Measurements from ENCODE around the gene ABO.
"Not testable (repeated sequence)": the region's sequence is repeated elsewhere in the genome, so short reads cannot be mapped to it uniquely, and the experiment has no call there.

Gene ABO

GRCh38 chr9:133227242-133227860, 47.6 kb downstream of the ABO start:
- Histone ChIP-seq H3K4me3 (no peak overlapping the region), H3K9ac (0 out of 22 replicates have a peak overlapping the region, but pooled peaks of 1 of the 11 experiments have one; percentile 2), H3K27me3 (no peaks in the 10 kb centered on the region), H3K36me3 (no peaks in the 10 kb centered on the region), H3K4me2 (peak overlapping the region in 10 of 11 experiments; percentile 16 to 83 (median 70); a peak in 17 of 22 replicates), H3K9me3 (replicated peaks in 1 of 11) (no peaks in the 10 kb centered on the region), H3K4me1 (peaks cover 7 to 63% (median 54%) of the 10 kb centered on the region in 10 experiments), H3K27ac (no peak overlapping the region), H4K20me1 (no peaks in the 10 kb centered on the region)
- no peak for TF ChIP-seq Cebpa-rat (IDR thresholded peaks at IDR 0.05)

DNA sequence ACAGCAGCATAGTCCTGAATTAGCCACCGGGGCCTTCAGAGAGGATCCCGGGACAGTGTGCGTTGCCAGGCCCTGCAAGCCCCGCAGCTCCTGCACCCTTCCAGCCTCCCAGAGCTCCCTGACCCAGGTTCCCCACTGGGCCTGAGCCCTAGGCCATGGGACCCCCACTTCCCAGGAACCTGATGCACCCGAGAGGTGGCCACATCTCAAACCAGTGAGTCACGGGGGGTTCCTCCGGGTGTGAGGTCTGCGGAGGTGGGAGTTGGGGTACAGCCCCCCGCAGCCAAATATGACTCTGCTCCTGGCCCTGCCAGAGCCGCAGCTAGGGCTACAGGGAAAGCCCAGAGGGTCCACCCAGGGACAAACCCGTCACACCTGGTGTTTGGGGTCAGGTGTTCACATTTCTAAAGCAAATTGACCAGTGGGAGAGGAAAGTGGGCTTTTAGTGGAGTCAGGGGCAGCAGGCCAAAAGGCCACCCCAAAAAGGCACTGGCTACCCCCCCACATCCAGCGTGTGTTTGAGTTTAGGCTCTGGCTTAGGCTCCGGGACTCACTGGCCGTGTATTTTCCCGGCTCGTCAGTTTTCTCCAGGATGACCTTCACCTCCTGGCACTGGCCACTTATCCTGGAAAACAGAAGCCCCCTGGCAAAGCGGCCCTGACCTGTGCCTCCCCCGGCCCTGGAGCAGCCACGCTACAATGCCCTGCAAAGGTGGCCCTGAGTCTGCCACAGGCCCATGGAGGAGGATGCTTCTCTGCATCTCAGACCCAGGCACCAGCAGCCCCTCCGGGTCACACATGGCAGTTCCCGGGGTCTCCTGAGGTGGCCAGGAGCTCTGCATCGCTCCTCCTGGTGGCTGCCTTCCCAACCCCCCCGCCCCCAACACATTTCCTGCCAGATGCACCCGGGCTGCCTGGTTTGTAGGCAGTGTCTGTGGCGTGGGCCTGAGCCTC, 48.5 kb downstream of the ABO start:
- Histone ChIP-seq H3K4me1 (peaks cover 7 to 70% (median 54%) of the 10 kb centered on the region in 10 experiments), H3K9ac (peak overlapping the region in 1 of 11 experiments; percentile 18; a peak in 1 of 22 replicates), H3K4me2 (peak overlapping the region in 10 of 11 experiments; percentile 16 to 83 (median 70); a peak in 16 of 22 replicates), H4K20me1 (no peaks in the 10 kb centered on the region), H3K9me3 (replicated peaks in 1 of 11) (no peaks in the 10 kb centered on the region), H3K27ac (no peak overlapping the region), H3K27me3 (no peaks in the 10 kb centered on the region), H3K4me3 (no peak overlapping the region), H3K36me3 (no peaks in the 10 kb centered on the region)
- TF ChIP-seq Cebpa-rat (IDR thresholded peaks at IDR 0.05) = no peak

DNA sequence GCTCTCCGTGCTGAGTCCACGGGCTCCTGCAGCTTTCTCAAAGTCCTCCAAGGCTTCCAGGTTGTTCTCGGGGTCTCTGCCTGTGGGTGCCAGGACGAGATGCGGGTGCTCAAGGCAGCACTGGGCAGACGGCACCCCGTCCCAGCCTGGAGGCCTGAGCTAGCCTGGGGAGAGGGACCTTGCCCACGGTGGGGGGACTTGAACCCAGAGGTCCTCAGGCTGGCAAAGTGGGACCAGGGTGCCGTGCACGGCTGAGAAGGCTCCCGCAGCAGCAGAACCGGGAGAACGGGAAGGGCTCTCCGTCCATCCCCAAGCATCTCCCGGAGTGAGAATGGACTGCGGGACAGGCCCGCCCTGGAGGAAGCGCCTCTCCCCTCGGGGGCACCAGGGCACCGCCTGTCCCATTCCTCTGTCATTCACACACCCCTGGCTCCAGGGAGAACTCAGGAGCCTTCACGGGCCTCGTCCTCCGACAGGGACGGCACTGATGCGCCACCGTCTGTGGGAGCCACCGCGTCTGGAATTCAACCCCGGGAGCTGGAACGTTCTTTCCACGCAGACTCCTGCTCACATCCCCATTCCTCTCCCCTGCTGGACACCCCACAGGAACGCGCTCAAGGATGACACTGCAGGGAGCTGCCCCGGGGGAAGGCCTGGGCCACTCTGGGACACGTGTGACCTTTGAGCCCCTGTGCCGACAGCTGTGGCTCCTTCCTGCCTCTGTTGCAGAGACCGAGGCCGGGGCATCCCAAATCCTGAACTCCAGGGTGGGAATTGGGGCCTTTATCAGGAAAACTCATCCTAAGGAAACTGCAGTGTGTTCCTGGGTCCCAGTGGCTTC, 49.6 kb downstream of the ABO start:
- no peak overlapping the region for H3K4me3 ChIP-seq
- H3K27me3 ChIP-seq = no peaks in the 10 kb centered on the region
- H3K36me3 ChIP-seq = no peaks in the 10 kb centered on the region
- peak overlapping the region in 8 of 11 experiments; percentile 48 to 83 (median 75); a peak in 16 of 22 replicates for H3K4me2 ChIP-seq
- TF ChIP-seq Cebpa-rat (IDR thresholded peaks at IDR 0.05) = no peak
- H3K27ac ChIP-seq = no peak overlapping the region
- peaks cover 7 to 70% (median 54%) of the 10 kb centered on the region in 10 experiments for H3K4me1 ChIP-seq
- H3K9ac ChIP-seq = no peak overlapping the region
- no peaks in the 10 kb centered on the region for H4K20me1 ChIP-seq
- H3K9me3 ChIP-seq (replicated peaks in 1 of 11) = no peaks in the 10 kb centered on the region

DNA sequence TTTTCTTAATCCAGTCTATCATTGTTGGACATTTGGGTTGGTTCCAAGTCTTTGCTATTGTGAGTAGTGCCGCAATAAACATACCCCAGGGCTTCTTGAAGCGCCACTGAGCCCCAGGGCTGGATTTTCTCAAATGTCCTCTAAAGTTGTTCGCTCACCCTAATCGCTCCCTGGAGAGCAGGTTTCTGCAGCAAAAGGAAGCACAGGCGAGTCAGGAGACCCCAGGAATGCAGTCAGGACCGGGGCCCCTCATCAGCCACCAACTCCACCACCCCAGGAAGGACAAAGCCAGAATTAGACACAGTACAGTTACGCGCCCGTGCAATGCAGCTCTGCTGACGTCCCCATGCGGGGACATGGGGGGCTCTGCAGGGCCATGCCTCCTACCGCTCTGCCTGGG, 50.2 kb downstream of the ABO start:
- H3K4me2 ChIP-seq = peak overlapping the region in 8 of 11 experiments; percentile 48 to 83 (median 75); a peak in 15 of 22 replicates
- H3K4me1 ChIP-seq = peaks cover 7 to 70% (median 54%) of the 10 kb centered on the region in 10 experiments
- H3K4me3 ChIP-seq = no peak overlapping the region
- H3K27me3 ChIP-seq = no peaks in the 10 kb centered on the region
- no peaks in the 10 kb centered on the region for H3K9me3 ChIP-seq (replicated peaks in 1 of 11)
- no peak overlapping the region for H3K27ac ChIP-seq
- no peaks in the 10 kb centered on the region for H4K20me1 ChIP-seq
- H3K9ac ChIP-seq = no peak overlapping the region
- no peak for TF ChIP-seq Cebpa-rat (IDR thresholded peaks at IDR 0.05)
- H3K36me3 ChIP-seq = no peaks in the 10 kb centered on the region

DNA sequence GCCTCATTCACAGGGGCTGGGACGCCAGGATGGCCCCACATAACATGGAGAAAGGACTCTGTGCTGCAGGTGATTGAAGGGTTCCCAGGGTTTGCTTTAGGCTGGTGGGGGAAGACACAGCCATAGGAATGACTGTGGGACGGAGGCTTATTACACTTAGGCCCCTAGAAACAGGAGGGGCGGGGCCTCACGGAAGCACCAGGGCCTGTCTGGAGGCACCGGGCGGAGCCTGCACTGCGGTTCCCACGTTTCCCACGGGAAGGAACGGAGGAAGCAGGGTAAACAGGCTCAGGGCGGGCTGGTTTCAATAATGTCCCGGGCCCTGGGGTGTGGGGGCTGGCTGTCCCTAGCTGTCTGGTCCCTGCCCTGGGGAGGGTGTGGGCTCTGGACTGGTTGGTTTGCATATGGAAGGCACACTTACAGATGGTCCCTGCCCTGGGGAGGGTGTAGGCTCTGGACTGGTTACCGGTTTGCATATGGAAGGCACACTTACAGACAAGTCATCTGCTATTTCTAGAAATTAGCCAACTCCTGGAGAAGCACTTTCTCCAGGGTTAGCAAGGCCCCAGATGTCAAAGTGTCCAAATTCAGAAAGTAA, 51.7 kb downstream of the ABO start:
- 0 out of 22 replicates have a peak overlapping the region, but pooled peaks of 2 of the 11 experiments have one; percentile 1 to 12 for H3K27ac ChIP-seq
- 0 out of 22 replicates have a peak overlapping the region, but pooled peaks of 3 of the 11 experiments have one; percentile 1 to 10 (median 1) for H3K9ac ChIP-seq
- H3K36me3 ChIP-seq; H3K4me3 ChIP-seq; H4K20me1 ChIP-seq; H3K9me3 ChIP-seq (replicated peaks in 1 of 11); H3K27me3 ChIP-seq: not testable (repeated sequence)
- H3K4me1 ChIP-seq = peaks cover 7 to 64% (median 49%) of the 10 kb centered on the region in 10 experiments
- peak overlapping the region; percentile 48 to 92 (median 75) for H3K4me2 ChIP-seq

DNA sequence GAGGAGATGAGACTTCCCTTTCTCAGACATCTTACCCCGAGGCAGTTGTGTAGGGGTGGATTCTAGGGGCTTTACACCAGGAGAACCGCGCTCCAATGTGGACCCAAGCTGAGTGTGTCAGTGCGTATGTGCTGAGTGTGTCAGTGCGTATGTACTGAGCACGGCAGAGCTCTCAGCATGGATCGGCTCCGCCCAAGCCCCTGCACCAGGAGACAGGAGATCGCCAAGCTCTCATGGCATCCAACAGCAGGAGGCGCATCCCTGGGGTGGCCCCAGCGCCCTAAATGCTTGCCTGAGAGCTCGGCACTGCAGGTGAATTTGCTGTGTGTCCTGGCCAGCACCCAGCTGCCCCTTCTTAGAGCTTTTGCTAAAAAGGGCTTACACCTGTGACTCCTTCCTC, 53.0 kb downstream of the ABO start:
- not testable (repeated sequence) for H3K36me3 ChIP-seq
- H3K4me2 ChIP-seq = peak overlapping the region in 1 of 11 experiments; percentile 14; a peak in 2 of 22 replicates

DNA sequence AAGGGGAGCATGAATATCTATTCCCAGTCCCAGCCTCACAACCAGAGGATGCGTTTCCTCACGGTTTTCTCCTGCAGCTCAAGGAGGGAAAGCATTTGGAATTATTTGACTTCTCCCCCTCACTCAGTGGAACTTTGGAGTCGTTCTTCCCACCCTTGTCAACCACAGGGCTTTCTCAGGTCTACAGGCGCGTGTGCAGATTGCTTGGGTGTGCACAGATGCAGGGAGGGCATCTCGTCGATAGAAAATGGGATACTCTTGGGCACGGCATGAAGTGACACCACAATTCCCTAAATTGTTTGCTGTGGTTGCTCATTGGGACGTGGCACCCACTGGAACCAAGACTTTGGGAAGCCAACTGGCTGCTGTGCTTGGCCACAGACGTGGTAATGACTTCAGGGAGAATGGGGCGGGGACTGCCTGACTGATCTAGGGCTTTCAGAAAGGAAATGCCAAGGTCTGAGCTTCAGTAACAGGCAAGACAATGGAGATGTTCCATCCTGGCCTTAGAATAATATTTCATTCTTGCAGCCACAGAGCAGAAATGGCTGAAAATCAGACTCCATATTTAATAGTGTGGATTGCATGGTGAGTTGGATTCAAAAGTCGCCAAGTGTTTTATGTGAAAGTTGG, 53.7 kb downstream of the ABO start:
- Histone ChIP-seq H3K27me3 (peaks cover 0 to 6% (median 0%) of the 10 kb centered on the region in 11 experiments; a peak in 5 of 22 replicates), H3K9ac (no peak overlapping the region), H3K9me3 (replicated peaks in 1 of 11) (no peaks in the 10 kb centered on the region), H3K4me1 (peaks cover 7 to 56% (median 37%) of the 10 kb centered on the region in 10 experiments), H3K4me3 (no peak overlapping the region), H3K4me2 (no peak overlapping the region), H3K27ac (no peak overlapping the region), H4K20me1 (no peaks in the 10 kb centered on the region), H3K36me3 (no peaks in the 10 kb centered on the region)
- TF ChIP-seq Cebpa-rat (IDR thresholded peaks at IDR 0.05) = no peak

More for the DNA sequence above, 53.0 kb downstream of the ABO start:
- not testable (repeated sequence) for H4K20me1 ChIP-seq; H3K27me3 ChIP-seq; H3K9ac ChIP-seq; H3K9me3 ChIP-seq (replicated peaks in 1 of 11); H3K27ac ChIP-seq; H3K4me3 ChIP-seq
- peaks cover 7 to 62% (median 44%) of the 10 kb centered on the region in 10 experiments for H3K4me1 ChIP-seq

DNA sequence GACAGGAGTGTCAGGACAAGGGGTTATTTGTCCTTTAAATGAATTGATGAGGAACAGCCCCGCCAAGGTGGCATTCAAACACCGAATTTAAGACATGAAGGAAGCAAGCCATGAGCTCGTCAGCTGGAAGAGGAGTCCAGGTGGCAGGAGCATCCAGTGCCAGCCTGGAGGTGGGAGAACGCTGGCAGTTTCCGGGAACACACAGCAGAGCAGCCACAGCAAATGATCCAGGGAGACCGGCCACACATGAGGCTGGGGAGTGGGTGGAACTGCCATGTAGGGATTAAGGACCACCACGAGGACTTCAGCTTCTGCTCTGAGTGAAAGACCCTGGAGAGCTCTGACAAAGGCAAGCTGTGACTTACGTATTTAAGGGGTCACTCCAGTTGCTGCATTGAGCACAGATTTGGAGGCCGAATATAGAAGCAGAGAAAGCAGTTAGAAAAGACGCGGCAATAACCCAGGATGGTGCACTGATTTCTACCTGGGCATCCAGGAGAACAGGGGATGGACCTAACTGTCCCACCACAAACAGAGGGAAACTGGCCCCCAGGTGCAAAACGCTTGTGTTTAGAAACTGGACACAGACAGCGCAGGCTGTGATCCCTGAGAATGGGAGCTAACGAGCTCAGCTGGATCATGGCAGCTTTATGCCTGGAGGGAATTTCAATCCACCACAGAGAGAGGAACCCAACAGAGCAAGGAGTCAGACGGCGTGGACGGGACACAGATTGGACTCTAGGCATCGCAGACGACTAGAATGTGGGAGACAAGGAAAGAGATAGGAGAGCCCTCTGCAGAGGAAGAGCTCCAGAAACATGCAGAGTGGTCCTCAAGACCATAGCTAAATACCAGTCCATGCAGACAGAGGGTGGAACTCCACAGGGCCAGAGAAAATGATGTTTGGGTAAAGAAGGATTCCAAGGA, 56.7 kb downstream of the ABO start:
- Histone ChIP-seq H3K4me1 (peaks cover 2 to 28% (median 13%) of the 10 kb centered on the region in 10 experiments; a peak in 18 of 20 replicates), H3K4me2 (peak overlapping the region in 5 of 11 experiments; percentile 37 to 61 (median 48); a peak in 3 of 22 replicates)
- not testable (repeated sequence) for H3K9me3 ChIP-seq (replicated peaks in 1 of 11); H3K36me3 ChIP-seq; H3K27ac ChIP-seq; H4K20me1 ChIP-seq; H3K27me3 ChIP-seq; H3K4me3 ChIP-seq; H3K9ac ChIP-seq

GRCh38 chr9:133217333-133217988, 57.5 kb downstream of the ABO start:
- H3K9me3 ChIP-seq (replicated peaks in 1 of 11); H3K36me3 ChIP-seq; H3K27ac ChIP-seq; H3K27me3 ChIP-seq; H3K4me3 ChIP-seq; H4K20me1 ChIP-seq; H3K9ac ChIP-seq: not testable (repeated sequence)
- Histone ChIP-seq H3K4me2 (peak overlapping the region in 9 of 11 experiments; percentile 9 to 61 (median 46); a peak in 16 of 22 replicates), H3K4me1 (peaks cover 0 to 21% (median 7%) of the 10 kb centered on the region in 10 experiments; a peak in 12 of 20 replicates)

- not testable (repeated sequence) for H3K4me2 ChIP-seq, H3K27ac ChIP-seq, H4K20me1 ChIP-seq, H3K9ac ChIP-seq, H3K4me3 ChIP-seq, H3K27me3 ChIP-seq, H3K36me3 ChIP-seq
- peaks cover 7 to 20% (median 13%) of the 10 kb centered on the region in 11 experiments; a peak in 19 of 22 replicates for H3K9me3 ChIP-seq (replicated peaks in 1 of 11)
- H3K4me1 ChIP-seq = peaks cover 0 to 12% (median 7%) of the 10 kb centered on the region in 10 experiments; a peak in 11 of 20 replicates
Measured at GRCh38 chr9:133214276-133214675, 60.7 kb downstream of the ABO start.
